Measurements from ENCODE around the gene PDK2. TPM values are rescaled to one million over a fixed set of nuclear protein-coding genes. Genes with fewer than 3 reads are reported as not detected.

Gene PDK2
- total and polyA plus RNA-seq, 10 of the 15 experiments (the other 5 are each of a cell fraction or from before 2014, with no cell fraction given) = 0.98 to 22.6 (median 12.3) TPM

DNA sequence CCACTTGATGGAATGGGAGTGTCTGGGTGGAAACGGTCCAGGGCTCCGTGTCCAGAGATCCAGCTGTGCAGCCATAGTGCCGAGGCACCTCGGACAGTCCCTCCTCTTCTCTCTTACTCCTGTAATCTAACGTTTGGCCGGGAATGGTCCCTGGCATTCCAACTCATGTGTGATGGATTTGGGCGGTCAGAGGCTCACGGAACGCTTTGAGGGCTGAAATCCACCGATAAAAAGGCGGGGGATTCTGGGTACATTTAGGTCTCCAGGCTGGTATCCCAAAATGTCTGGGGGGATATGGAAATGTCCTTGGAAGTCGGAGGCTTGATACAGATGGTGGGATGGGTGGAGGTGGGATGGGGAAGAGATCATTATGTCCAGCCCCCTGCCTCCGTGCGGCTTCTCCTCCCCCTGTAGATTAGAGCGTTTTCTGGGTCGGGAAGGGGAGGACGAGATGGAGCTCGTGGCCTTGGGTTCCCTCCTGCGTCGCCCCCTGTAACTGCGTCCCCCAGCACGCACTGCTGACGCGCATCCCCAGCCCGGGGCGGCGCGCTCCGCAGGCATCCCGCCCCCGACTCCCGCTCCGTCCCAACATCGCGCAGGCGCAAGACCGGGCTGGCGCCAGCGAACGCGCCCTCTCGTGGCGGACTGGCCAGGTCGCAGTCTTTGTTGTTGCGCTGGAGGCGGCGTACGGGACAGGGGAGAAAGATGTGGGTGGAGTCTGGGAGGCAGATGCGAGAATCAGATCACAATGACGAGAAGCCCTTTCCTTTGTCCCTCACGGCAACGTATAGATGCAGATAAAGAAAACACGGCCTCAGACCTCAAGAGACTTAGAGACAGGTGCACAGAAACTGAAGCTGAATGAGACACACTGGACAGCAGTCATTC, 66.1 kb downstream of the PDK2 start (continued):
- TF ChIP-seq ZNF687 (IDR thresholded peaks at IDR 0.05) (0 out of 2 replicates have a peak, but pooled peaks have one; percentile 43), ATF7 (IDR thresholded peaks at IDR 0.05; ENCODE audit: low read depth) (peak; percentile 7; the same call in 1 of the 2 replicates), RB1 (IDR thresholded peaks at IDR 0.05; ENCODE audit: borderline replicate concordance) (peak; percentile 87; the same call in 1 of the 2 replicates), MTA2 (IDR thresholded peaks at IDR 0.05; ENCODE audit: low read depth) (peak; percentile 16; the same call in 1 of the 2 replicates), NR2C2 (IDR thresholded peaks at IDR 0.05; ENCODE audit: borderline replicate concordance, control insufficient read depth, insufficient read length, low read depth) (no peak), REST (IDR thresholded peaks at IDR 0.05; ENCODE audit: low read depth, low read length) (no peak), TBL1XR1 (IDR thresholded peaks at IDR 0.05; ENCODE audit: low read depth, low read length) (no peak), TCF12 (IDR thresholded peaks at IDR 0.05; ENCODE audit: low read depth, low read length) (0 out of 2 replicates have a peak, but pooled peaks have one; percentile 17)
- TF ChIP-seq, protein P1, sequence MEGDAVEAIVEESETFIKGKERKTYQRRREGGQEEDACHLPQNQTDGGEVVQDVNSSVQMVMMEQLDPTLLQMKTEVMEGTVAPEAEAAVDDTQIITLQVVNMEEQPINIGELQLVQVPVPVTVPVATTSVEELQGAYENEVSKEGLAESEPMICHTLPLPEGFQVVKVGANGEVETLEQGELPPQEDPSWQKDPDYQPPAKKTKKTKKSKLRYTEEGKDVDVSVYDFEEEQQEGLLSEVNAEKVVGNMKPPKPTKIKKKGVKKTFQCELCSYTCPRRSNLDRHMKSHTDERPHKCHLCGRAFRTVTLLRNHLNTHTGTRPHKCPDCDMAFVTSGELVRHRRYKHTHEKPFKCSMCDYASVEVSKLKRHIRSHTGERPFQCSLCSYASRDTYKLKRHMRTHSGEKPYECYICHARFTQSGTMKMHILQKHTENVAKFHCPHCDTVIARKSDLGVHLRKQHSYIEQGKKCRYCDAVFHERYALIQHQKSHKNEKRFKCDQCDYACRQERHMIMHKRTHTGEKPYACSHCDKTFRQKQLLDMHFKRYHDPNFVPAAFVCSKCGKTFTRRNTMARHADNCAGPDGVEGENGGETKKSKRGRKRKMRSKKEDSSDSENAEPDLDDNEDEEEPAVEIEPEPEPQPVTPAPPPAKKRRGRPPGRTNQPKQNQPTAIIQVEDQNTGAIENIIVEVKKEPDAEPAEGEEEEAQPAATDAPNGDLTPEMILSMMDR (IDR thresholded peaks at IDR 0.05 in 2 of 3, conservative IDR thresholded peaks at IDR 0.05 in 1 of 3; ENCODE audit: control insufficient read depth in 2 of 3, extremely low read depth in 1 of 3, insufficient read depth in 1 of 3, low read depth in 3 of 3, low read length in 3 of 3) = peak; percentile 93 to 98 (median 97)
- TF ChIP-seq, protein P2, sequence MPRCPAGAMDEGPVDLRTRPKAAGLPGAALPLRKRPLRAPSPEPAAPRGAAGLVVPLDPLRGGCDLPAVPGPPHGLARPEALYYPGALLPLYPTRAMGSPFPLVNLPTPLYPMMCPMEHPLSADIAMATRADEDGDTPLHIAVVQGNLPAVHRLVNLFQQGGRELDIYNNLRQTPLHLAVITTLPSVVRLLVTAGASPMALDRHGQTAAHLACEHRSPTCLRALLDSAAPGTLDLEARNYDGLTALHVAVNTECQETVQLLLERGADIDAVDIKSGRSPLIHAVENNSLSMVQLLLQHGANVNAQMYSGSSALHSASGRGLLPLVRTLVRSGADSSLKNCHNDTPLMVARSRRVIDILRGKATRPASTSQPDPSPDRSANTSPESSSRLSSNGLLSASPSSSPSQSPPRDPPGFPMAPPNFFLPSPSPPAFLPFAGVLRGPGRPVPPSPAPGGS (IDR thresholded peaks at IDR 0.05; ENCODE audit: borderline replicate concordance, insufficient read depth, low read depth, low read length, poor library complexity, severe bottlenecking) = peak; percentile 11
- TF ChIP-seq, protein P3, sequence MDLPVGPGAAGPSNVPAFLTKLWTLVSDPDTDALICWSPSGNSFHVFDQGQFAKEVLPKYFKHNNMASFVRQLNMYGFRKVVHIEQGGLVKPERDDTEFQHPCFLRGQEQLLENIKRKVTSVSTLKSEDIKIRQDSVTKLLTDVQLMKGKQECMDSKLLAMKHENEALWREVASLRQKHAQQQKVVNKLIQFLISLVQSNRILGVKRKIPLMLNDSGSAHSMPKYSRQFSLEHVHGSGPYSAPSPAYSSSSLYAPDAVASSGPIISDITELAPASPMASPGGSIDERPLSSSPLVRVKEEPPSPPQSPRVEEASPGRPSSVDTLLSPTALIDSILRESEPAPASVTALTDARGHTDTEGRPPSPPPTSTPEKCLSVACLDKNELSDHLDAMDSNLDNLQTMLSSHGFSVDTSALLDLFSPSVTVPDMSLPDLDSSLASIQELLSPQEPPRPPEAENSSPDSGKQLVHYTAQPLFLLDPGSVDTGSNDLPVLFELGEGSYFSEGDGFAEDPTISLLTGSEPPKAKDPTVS (IDR thresholded peaks at IDR 0.05; ENCODE audit: low read depth, low read length) = peak; percentile 33; the same call in 1 of the 2 replicates
